ENCODE data around the gene CORO7.

The CORO7 gene

GRCh38 chr16:4385789-4386450, 30.5 kb downstream of the CORO7 start:
- in situ Hi-C loops (cut with HindIII; ENCODE audit: low sequenced_read_pairs) = no loop called here

- in situ Hi-C loops (cut with HindIII; ENCODE audit: low sequenced_read_pairs) = no loop called here
These were observed 31.2 kb downstream of the CORO7 start for GRCh38 chr16:4385066-4385788.

GRCh38 chr16:4384509-4384942, 31.9 kb downstream of the CORO7 start:
- in situ Hi-C loops (cut with HindIII; ENCODE audit: low sequenced_read_pairs) = no loop called here

GRCh38 chr16:4383591-4384444, 32.6 kb downstream of the CORO7 start:
- in situ Hi-C loops (cut with HindIII; ENCODE audit: low sequenced_read_pairs) = no loop called here

- in situ Hi-C loops (cut with HindIII; ENCODE audit: low sequenced_read_pairs) = no loop called here
These were observed 33.5 kb downstream of the CORO7 start for GRCh38 chr16:4382795-4383357.

- in situ Hi-C loops (cut with HindIII; ENCODE audit: low sequenced_read_pairs) = no loop called here
These were observed 34.2 kb downstream of the CORO7 start for GRCh38 chr16:4381935-4382794.

GRCh38 chr16:4381072-4381934, 35.1 kb downstream of the CORO7 start:
- in situ Hi-C loops (cut with HindIII; ENCODE audit: low sequenced_read_pairs) = no loop called here

- in situ Hi-C loops (cut with HindIII; ENCODE audit: low sequenced_read_pairs) = no loop called here
These were observed 36.0 kb downstream of the CORO7 start for GRCh38 chr16:4380119-4381063.

- in situ Hi-C loops (cut with HindIII; ENCODE audit: low sequenced_read_pairs) = no loop called here
These were observed 37.3 kb downstream of the CORO7 start for GRCh38 chr16:4378999-4379690.

GRCh38 chr16:4378161-4378666, 38.2 kb downstream of the CORO7 start:
- in situ Hi-C loops (cut with HindIII; ENCODE audit: low sequenced_read_pairs) = no loop called here

- in situ Hi-C loops (cut with HindIII; ENCODE audit: low sequenced_read_pairs) = no loop called here
These were observed 38.7 kb downstream of the CORO7 start for GRCh38 chr16:4377573-4378154.

GRCh38 chr16:4376893-4377572, 39.4 kb downstream of the CORO7 start:
- in situ Hi-C loops (cut with HindIII; ENCODE audit: low sequenced_read_pairs) = no loop called here

- in situ Hi-C loops (cut with HindIII; ENCODE audit: low sequenced_read_pairs) = no loop called here
These were observed 40.1 kb downstream of the CORO7 start for GRCh38 chr16:4376126-4376892.

- in situ Hi-C loops (cut with HindIII; ENCODE audit: low sequenced_read_pairs) = no loop called here
These were observed 40.7 kb downstream of the CORO7 start for GRCh38 chr16:4375717-4376116.

- in situ Hi-C loops (cut with HindIII; ENCODE audit: low sequenced_read_pairs) = no loop called here
These were observed 42.3 kb downstream of the CORO7 start for GRCh38 chr16:4373909-4374742.
